GM18520 (cell line): ENCODE results near the gene MAPK1.
"Not testable (repeated sequence)": the region's sequence is repeated elsewhere in the genome, so short reads cannot be mapped to it uniquely, and the experiment has no call there.

Experiments used
- ATAC-seq: cut with Tn5 transposase; IDR thresholded peaks from one replicate; pipeline ENCODE4 v1.9.1; 2021; ENCODE audit not compliant: unreplicated experiment

Gene MAPK1

GRCh38 chr22:21823740-21824444 is 43.6 kb downstream of the MAPK1 start:
- ATAC-seq = no peak

GRCh38 chr22:21819183-21819770 is 48.2 kb downstream of the MAPK1 start:
- no peak for ATAC-seq

GRCh38 chr22:21818487-21819182 is 48.8 kb downstream of the MAPK1 start:
- ATAC-seq = no peak

- not testable (repeated sequence) for ATAC-seq
Measured at GRCh38 chr22:21817497-21817853, 50.0 kb downstream of the MAPK1 start.

GRCh38 chr22:21816787-21817496 is 50.5 kb downstream of the MAPK1 start:
- ATAC-seq = no peak

GRCh38 chr22:21816472-21816786 is 51.0 kb downstream of the MAPK1 start:
- no peak for ATAC-seq

- ATAC-seq = no peak
Measured at GRCh38 chr22:21815958-21816357, 51.5 kb downstream of the MAPK1 start.

GRCh38 chr22:21815357-21815756 is 52.1 kb downstream of the MAPK1 start:
- no peak for ATAC-seq

- ATAC-seq = no peak
Measured at GRCh38 chr22:21811982-21812381, 55.5 kb downstream of the MAPK1 start.

GRCh38 chr22:21807544-21808529 is 59.6 kb downstream of the MAPK1 start:
- no peak for ATAC-seq

- not testable (repeated sequence) for ATAC-seq
Measured at GRCh38 chr22:21805325-21805724, 62.1 kb downstream of the MAPK1 start.

- no peak for ATAC-seq
Measured at GRCh38 chr22:21803811-21804249, 63.6 kb downstream of the MAPK1 start.

- no peak for ATAC-seq
Measured at GRCh38 chr22:21802673-21803072, 64.8 kb downstream of the MAPK1 start.

- ATAC-seq = no peak
Measured at GRCh38 chr22:21802056-21802455, 65.4 kb downstream of the MAPK1 start.

GRCh38 chr22:21801304-21801644 is 66.2 kb downstream of the MAPK1 start:
- not testable (repeated sequence) for ATAC-seq

- ATAC-seq = no peak
Measured at GRCh38 chr22:21800552-21801303, 66.7 kb downstream of the MAPK1 start.

GRCh38 chr22:21797444-21798221 is 69.8 kb downstream of the MAPK1 start:
- ATAC-seq = no peak

GRCh38 chr22:21796863-21797262 is 70.6 kb downstream of the MAPK1 start:
- no peak for ATAC-seq

- no peak for ATAC-seq
Measured at GRCh38 chr22:21796231-21796630, 71.2 kb downstream of the MAPK1 start.
